Measurements from ENCODE around the gene ZBTB7C. TPM values are rescaled to one million over a fixed set of nuclear protein-coding genes. Genes with fewer than 3 reads are reported as not detected.

ZBTB7C gene
- total RNA-seq, 2 experiments from 2014 or later: not detected

- BruUV-seq (replicated peaks): no TSS peak
- CTCF ChIA-PET (ENCODE audit: unreplicated experiment): no interaction called here
- no peaks in the 10 kb centered on the region for H3K79me2 ChIP-seq (ENCODE audit: insufficient read depth, low read depth, low read length)
- DNase-seq (ENCODE audit: low spot score): no peak
- TF ChIP-seq EZH2phosphoT487 (IDR thresholded peaks at IDR 0.05; ENCODE audit: borderline replicate concordance, low read depth, low read length) (no peak), CTCF (conservative IDR thresholded peaks at IDR 0.05; ENCODE audit: low read length) (no peak)
- H3K4me3 ChIP-seq (ENCODE audit: low read depth, low read length, poor library complexity, severe bottlenecking): no peak overlapping the region
- POLR2A ChIA-PET: no interaction called here
- intact Hi-C loops (cut with micrococcal nuclease; ENCODE audit: unreplicated experiment): no loop called here
- no peak overlapping the region for H3K27ac ChIP-seq (ENCODE audit: low read depth, low read length, poor library complexity, severe bottlenecking)
- H3K4me1 ChIP-seq (ENCODE audit: insufficient read depth, low read length, poor library complexity, severe bottlenecking): no peaks in the 10 kb centered on the region
- H3K9me3 ChIP-seq (ENCODE audit: low read length): no peaks in the 10 kb centered on the region
- H2AFZ ChIP-seq (ENCODE audit: low read length): no peak overlapping the region
- H3K36me3 ChIP-seq (ENCODE audit: insufficient read depth, low read length): no peaks in the 10 kb centered on the region
- H3K9me2 ChIP-seq (ENCODE audit: insufficient read depth, low read length): no peaks in the 10 kb centered on the region
- H3K4me2 ChIP-seq (ENCODE audit: low read length): no peak overlapping the region
- no peaks in the 10 kb centered on the region for H4K20me1 ChIP-seq (ENCODE audit: insufficient read depth, low read length)
Measured at GRCh38 chr18:48123941-48124340, 285.2 kb downstream of the ZBTB7C start.

- Histone ChIP-seq H3K9me2 (ENCODE audit: insufficient read depth, low read length) (no peaks in the 10 kb centered on the region), H3K9me3 (ENCODE audit: low read length) (no peaks in the 10 kb centered on the region), H2AFZ (ENCODE audit: low read length) (no peak overlapping the region), H3K4me2 (ENCODE audit: low read length) (no peak overlapping the region), H3K79me2 (ENCODE audit: insufficient read depth, low read depth, low read length) (no peaks in the 10 kb centered on the region), H4K20me1 (ENCODE audit: insufficient read depth, low read length) (no peaks in the 10 kb centered on the region), H3K36me3 (ENCODE audit: insufficient read depth, low read length) (no peaks in the 10 kb centered on the region), H3K4me3 (ENCODE audit: low read depth, low read length, poor library complexity, severe bottlenecking) (no peak overlapping the region), H3K4me1 (ENCODE audit: insufficient read depth, low read length, poor library complexity, severe bottlenecking) (no peaks in the 10 kb centered on the region), H3K27ac (ENCODE audit: low read depth, low read length, poor library complexity, severe bottlenecking) (no peak overlapping the region)
- ChIA-PET CTCF (ENCODE audit: unreplicated experiment) (no interaction called here), POLR2A (no interaction called here)
- intact Hi-C loops (cut with micrococcal nuclease; ENCODE audit: unreplicated experiment): no loop called here
- no TSS peak for BruUV-seq (replicated peaks)
- no peak for TF ChIP-seq CTCF (conservative IDR thresholded peaks at IDR 0.05; ENCODE audit: low read length)
- no peak for DNase-seq (ENCODE audit: low spot score)
Measured at GRCh38 chr18:48123324-48123723, 285.9 kb downstream of the ZBTB7C start.

- TF ChIP-seq CTCF (conservative IDR thresholded peaks at IDR 0.05; ENCODE audit: low read length) (no peak), EZH2phosphoT487 (IDR thresholded peaks at IDR 0.05; ENCODE audit: borderline replicate concordance, low read depth, low read length) (no peak)
- no peaks in the 10 kb centered on the region for H3K4me1 ChIP-seq (ENCODE audit: insufficient read depth, low read length, poor library complexity, severe bottlenecking)
- POLR2A ChIA-PET: no interaction called here
- no peak overlapping the region for H2AFZ ChIP-seq (ENCODE audit: low read length)
- DNase-seq (ENCODE audit: low spot score): no peak
- CTCF ChIA-PET (ENCODE audit: unreplicated experiment): no interaction called here
- no peaks in the 10 kb centered on the region for H3K36me3 ChIP-seq (ENCODE audit: insufficient read depth, low read length)
- intact Hi-C loops (cut with micrococcal nuclease; ENCODE audit: unreplicated experiment): no loop called here
- H3K4me3 ChIP-seq (ENCODE audit: low read depth, low read length, poor library complexity, severe bottlenecking): no peak overlapping the region
- H3K9me2 ChIP-seq (ENCODE audit: insufficient read depth, low read length): no peaks in the 10 kb centered on the region
- H3K79me2 ChIP-seq (ENCODE audit: insufficient read depth, low read depth, low read length): no peaks in the 10 kb centered on the region
- H3K4me2 ChIP-seq (ENCODE audit: low read length): no peak overlapping the region
- no peaks in the 10 kb centered on the region for H3K9me3 ChIP-seq (ENCODE audit: low read length)
- no peaks in the 10 kb centered on the region for H4K20me1 ChIP-seq (ENCODE audit: insufficient read depth, low read length)
- BruUV-seq (replicated peaks): no TSS peak
- H3K27ac ChIP-seq (ENCODE audit: low read depth, low read length, poor library complexity, severe bottlenecking): no peak overlapping the region
Measured at GRCh38 chr18:48122816-48123215, 286.4 kb downstream of the ZBTB7C start.

Data from OCI-LY7 (cell line).